GM18508 (cell line): ENCODE data around the gene ARSB.

Source experiments
- ATAC-seq: cut with Tn5 transposase; IDR thresholded peaks from one replicate; pipeline ENCODE4 v1.9.1; 2021; ENCODE audit warnings: moderate number of reproducible peaks; ENCODE audit not compliant: insufficient read depth, unreplicated experiment

Gene ARSB

DNA sequence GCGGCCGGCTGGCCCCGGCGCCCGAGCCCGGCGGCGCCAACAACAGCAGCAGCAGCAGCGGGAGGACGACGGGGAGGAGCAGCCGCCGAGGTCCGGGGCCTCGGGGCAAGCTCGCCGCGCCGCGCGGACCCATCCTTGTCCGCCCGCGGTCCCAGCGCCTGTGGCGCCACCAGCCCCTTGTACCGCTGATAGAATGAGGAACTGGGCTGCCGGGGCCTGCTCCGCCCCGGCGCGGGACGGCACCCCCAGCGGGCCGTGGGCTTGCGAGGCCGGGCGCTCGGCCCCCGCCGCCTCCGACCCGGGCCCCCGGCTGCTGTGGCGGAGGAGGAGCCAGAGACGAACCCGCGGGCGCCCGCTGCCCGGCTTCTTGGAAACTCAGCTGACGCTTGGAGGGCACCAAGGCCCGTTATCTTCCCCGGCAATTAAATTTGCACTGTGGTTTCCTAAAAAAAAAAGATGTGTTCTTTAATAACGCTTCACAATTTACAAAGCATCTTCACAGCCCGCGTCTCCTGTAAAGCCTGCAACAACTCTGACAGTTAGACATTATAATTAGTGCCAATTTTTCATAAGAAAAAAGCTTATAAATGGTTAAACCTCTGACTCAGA lies at the start of gene ARSB:
TSS of gene ARSB (minus strand) at position 195 of the 609 bp plus-strand sequence. CDS start at position 133, 62 bp downstream.
- ATAC-seq: peak; percentile 14

DNA sequence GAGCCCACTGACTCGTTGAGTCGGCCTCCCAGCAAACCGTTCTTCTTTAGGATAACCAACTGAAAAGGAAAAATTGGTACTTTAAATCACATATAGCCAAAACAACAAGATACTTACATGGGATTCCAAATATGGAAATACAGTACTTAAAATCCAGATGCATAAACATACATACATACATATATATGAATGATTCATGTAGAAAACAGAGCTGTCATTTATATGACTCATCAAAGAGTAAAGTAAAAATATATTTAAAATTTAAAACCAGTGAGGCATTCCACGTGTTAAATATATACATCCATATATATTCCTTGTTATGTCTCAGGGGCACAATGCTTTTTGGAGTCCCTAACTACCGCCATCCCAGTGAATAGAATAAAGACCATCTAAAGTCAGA lies 47.7 kb upstream of the ARSB start:
- ATAC-seq: no peak

DNA sequence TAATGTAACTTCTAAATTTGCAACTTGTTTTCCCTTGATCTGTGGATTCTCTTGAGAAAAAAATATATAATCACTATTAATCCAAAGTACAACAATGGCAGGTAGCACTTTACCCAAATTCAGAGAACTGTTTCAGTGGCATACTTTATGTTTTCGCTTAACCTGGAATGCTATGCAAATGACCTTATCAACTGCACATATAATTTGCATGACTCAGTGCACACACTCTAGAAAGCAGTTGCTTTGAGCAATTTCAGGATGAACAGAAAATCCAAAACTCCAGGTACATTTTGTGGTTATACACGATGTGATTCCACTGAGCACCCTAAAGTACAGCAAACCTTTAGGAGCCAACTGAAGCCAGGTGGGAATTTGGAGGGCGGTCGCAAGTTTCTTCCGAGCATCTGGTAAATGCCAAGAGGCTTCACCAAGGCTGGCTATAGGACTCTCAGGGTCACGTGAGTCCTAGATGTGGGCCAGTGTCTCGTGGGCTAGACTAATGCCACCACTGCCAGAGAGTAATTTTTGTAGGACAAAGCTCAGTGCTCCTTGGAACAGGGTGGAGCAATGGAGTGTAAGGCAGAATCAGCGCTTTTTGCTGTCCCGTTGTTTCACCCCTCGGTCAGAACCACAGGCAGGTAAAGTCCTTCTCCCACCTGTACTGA lies 47.1 kb upstream of the ARSB start:
- no peak for ATAC-seq

DNA sequence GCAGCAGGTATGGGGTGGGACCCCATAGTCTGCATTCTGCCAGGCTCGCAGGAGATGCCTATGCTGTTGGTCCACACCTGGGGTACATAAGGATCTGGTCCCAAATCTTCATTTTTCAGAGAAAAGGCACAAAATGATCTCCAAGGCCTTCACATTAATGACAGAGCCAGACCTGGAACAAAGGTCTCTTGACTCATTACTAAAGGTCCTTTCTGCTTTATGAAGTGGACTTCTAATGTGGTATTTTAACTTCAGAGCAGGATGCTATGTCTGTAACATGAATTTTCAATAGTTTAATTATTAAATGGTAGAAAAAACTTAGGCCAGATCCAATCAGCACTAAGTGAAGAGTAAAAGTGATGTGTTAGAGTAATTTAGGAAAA lies 46.4 kb upstream of the ARSB start:
- no peak for ATAC-seq

DNA sequence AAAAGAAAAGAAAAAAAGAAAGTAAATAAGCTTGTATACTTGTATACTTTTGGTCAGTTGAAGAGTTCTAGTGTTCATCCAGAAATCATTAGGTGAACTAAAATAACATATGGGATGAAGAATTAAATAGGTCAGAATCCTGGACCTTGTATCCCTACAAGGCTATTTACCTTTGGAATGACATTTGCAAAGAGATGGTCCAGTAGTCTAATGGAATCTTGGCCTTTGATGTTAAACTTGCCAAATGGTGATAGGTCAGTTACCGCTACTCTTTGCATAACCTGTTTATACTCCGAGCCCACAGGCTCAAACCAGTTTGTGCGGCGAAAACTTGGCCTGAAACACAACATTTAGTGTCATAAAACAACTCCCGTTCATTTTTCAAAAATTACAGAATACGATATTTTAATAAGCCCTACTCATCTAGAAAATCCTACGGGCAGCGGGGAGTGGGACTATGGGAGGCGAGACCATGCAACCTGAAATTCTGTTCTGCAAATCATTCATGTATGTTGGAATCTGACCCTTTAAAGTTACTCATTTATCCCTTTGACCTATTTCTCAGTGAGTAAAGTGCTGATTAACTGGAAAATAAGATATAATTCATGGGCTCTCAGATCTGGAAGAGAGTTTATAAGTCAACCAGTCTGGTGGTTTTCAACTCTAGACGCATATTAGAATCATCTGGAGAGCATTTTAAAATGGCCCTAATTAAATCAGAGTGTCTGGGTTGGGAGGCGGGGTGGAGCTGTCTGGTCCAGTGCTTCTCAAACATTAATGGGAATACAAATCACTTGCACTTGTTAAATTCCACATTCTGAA lies 45.8 kb upstream of the ARSB start:
- no peak for ATAC-seq

DNA sequence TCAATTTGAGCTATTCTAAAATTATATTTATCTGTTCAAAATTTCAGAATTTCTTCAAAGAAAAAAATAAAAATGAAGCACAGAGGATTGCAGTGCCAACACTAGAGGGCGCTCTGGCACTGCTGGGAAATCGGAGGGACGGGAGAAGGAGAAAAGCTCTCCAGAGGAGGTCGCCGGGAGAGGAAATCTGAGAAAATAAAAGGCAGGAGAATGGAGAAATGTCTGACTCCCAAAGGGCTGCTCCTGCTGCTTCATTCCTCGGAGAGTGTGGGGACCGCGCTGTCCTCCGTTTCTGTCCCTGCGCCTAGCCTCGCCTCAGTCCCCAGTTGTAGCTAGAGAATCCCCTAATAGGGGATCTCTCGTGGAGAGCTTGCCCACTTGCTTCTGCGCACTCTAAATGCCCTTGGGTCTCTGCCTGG lies 40.0 kb upstream of the ARSB start:
- ATAC-seq: no peak

DNA sequence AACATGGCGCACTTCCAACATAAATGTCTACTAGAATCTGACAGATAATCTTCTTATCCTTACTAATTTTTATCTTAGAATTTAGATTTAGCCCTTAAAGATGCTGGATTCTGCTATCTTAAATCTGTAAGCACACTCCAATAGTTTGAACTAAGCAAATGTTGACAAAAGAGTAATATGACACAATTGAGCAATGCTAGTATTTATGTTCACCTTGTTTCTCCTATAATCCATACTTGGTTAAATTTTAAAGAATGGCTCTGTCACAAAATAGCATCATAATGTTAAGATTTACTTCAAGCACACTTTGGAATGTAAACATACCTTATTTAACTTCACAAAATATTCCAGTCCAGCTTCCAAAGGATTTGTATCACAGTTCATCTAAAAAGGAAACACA lies 38.8 kb upstream of the ARSB start:
- no peak for ATAC-seq

DNA sequence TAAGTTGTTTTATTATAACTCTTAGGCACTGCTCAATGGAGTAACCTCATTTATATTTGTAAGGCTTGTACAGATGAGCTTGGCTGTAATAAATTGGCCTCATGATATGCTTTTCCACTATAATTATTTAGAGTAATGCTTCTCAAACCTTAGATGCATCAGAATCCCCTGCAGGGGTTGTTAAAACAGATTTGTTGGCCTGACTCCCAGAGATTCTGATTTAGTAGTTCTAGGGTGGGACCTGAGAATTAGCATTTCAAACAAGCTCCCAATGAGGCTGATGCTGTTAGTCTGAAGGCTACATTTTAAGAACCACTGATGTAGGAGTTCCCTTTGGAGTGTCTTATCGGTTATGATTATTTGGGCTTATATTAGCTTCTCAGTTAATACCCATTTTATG lies 38.2 kb upstream of the ARSB start:
- ATAC-seq: no peak

DNA sequence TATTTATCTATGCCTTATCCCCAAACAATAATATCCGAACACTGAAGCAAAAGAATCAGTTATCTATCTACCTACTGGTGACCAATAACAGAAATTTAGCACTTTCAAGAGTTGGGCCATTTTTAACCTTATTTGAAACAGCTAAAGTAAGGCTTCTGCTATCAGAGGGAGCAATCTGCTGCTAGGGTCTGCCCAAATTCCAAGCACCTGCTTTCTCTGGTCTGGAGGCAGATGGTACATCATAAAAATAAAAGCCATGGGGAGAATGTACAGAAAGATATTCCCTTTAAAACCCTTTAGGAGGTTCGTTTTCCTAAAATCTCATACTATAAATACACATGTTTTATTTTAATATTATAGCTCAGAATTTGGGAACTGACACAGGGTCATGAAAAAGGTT lies 37.7 kb upstream of the ARSB start:
- ATAC-seq: no peak

DNA sequence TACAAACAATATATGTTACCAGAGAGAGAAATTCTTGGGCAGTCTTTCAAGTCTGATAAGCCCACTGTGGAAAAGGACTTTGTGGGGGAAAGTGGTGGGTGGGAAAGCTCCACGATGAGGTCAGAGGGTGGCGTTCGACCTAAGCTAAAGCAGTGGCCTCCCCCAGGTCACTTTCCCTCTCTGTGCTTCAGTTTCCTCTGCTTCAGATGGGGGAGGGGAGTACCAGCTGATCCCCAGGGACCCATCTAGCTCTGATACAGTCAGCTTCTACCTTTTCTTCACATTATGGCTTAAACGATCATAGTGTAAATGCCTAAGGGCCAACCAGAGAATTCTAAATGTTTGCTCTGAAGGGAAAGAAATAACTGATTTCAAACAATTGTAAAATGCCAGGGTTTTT lies 36.6 kb upstream of the ARSB start:
- no peak for ATAC-seq

DNA sequence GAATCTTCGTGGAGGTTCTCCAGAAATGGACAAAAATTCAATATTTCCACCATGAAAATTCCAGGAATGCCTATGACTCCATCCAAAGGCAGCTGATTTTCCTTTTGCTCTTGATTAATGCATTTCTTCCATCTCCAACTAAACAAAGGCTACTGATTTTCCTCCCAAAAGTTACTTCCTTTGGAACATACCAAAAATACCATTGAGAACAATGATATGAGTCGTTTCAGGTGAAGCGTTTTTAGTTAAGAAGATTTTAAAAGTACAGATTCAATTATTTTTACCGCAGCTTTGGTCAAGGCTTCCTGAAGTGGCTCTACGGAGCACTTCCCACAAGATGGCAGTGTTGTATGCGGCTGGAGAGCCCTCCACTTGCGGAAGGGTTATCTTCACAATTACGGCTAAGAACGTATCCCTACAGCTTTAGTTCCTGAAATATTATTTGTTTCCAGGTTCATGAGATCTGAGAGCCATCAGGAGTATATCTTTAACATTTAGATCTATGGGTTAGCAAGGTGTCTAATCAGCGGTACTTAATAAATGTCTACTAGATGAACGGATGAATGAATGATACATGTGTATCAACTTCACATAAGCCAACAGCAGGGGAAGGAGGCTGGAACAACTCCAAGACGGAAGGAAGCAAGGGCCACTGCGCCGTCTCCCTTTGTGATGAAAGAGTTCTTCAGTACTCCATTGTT lies 35.9 kb upstream of the ARSB start:
- ATAC-seq: no peak

DNA sequence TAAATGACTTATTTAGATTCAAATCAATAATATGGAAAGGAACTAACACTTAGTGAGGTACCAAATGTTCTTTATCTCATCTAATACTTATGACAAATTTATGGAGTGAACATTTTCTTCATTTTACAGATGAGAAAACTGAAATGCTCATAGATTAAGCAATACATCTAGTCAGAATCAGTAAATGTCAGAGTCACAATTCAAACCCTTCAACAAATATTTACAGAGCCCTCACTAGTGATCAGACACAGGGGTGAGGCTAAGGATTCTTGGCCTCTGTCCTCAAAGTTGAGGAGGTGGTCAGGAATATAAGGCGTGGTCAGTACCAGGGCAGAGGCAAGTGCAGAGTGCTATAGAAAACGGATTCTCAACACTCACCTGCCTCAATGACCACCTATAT lies 29.5 kb upstream of the ARSB start:
- ATAC-seq: no peak

DNA sequence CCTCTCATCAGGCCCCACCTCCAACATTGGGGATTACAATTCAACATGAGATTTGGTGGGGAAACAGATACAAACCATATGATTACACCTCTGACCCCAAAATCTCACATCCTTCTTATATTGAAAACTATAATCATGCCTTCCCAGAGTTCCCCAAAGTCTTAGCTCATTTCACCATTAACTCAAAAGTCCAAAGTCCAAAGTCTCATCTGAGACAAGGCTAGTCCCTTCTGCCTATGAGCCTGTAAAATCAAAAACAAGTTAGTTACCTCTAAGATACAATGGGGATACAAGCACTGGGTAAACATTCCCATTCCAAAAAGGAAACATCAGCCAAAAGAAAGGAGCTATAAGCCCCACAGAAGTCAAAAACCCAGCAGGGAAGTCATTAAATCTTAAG lies 26.8 kb upstream of the ARSB start:
- ATAC-seq: no peak

DNA sequence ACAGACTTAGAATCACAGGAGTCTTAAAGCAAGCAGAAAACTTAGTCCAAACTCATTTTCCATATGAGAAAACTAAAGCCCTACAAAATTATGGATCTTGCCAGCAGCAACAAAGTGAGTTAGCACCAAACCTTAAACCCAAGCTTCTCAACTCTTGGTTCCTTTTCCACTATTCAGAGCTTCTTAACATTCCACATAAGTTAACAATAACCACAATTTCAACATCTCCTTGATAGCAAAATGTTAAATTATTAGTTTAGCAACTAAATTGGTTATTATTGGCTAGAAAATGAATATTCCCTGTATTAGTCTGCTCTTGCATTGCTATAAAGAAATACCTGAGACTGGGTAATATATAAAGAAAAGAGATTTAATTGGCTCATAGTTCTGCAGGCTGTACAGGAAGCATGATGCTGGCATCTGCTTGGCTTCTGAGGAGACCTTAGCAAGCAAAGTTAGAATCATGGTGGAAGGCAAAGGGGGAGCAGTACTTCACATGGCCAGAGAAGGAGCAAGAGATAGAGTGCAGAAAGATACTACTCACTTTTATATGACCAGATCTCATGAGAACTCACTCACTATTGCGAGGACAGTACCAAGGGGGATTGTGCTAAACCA lies 26.2 kb upstream of the ARSB start:
- no peak for ATAC-seq

DNA sequence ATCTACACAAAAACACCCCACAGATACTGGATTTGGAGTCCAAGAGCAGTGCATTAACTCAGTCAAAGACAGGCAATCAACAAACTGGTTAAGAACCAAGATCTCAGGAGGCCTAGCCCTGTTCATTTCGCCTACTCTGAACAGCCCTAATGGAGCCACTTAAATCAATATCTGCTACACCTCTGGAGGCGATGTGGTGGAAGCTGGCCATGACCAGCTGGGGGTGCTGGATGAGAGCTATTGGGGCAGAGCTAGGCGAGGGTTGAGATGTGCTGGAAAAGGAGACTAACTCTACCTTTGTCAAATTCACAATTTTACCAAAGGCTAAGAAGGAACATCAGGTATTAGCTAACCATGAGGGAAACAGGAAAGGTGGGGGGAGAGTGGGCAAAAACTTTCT lies 23.3 kb upstream of the ARSB start:
- no peak for ATAC-seq

DNA sequence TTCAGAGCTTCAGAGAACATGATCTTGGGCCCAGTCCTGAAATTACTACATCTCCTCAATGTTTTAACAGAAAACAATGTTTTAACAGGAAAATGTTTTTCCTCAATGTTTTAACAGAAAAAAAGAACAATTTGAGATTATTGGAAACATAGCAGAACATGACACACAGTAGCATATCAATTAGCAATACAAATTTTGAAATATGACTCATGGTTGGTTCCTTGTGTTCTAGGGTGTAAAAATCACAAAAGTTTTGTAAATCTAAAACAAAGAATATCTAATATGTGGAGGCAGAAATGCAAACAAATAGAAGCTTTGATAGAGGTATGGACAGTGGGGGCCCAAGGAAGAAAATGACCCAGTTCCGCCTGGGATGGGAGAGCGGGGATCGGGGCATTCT lies 22.8 kb upstream of the ARSB start:
- ATAC-seq: no peak

DNA sequence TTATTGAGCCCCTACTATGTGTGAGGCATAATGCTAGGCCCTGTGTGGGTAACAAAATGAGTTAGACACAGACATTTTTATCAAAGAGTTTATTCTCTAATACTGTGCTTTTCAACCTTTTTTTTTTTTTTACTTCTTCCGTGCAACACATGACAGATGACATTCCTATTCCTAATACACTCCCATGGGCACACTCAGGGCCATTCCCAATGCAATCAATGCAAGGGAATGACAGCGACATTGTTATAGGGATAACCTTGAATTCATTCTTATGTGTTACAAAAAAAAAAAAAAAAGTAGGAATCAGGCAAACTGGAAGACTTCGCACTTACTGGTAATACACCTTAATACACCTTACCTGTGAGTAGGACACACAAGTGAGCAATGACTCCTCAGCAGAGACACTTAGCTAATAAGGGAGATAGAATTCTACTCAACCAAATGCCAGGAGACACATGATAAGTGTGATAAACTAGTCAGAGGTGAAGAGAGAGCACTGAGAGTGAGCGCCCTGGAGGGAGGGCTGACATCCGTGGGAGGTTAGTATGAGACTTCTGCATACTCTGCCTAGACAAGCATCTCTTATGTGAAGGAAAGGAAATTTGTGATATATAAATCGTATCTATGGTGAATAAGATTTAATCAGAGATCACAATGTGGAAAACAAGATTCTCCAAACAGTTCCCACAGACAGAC lies 21.0 kb upstream of the ARSB start:
- ATAC-seq: no peak

DNA sequence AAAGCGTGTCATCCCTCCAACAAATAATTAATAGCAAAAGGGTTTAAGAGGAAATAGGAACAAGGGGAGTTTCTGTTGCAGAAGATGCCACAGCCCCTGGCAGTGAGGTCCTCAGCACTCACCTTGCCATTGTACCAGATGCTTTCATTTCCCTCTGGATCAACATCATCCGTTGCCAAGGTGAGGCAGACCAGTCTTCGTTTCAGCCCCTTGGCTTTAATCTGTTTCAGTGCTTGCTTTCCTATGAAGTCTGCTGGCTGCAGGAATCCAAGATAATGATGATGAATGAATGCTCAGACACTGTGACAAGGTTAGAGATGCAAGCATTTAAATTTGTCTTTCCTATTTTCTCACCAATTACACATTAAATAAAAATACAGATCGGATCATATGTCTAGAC lies 20.0 kb upstream of the ARSB start:
- ATAC-seq: no peak

DNA sequence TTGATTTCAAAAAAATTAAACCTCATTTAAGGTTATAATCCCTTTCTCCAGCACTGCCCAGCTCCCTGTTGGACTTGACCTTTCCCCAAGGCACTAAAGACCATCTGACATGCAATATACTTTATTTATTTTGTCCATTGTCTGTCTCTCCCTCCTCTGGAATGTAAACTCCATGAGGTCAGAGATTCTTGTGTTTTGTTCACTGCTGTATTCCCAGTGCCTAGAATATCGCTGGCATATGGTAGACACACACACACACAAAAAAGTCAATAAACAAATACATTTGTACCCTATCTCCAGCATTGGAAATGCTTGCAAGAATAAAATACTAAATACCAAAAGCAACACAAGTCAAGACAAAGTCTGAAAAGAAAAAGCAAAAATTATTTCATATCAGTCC lies 17.3 kb upstream of the ARSB start:
- no peak for ATAC-seq

DNA sequence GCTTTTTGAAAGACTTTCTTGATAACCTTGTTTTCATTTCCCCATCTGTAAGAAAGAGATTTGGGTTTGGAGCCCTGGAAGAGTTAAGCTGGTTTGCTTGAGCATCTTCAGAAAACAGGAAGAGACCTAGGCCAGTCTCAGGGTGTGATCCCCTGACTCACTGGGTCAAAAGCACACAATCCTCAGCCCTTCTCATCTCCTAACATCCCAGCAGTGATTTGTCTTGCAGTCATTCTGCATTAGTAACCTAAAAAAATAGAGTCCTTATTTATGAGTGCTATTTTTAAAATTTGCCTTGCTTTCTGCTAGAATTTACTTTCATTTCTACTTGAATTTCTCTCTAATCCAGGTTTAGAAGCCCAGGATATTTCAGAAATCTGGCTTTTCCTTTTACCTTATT lies 16.4 kb upstream of the ARSB start:
- no peak for ATAC-seq
